Vagina (tissue), 2 donors: Measurements from ENCODE around the gene SCN8A. TPM values are rescaled to one million over a fixed set of nuclear protein-coding genes. Genes with fewer than 3 reads are reported as not detected.

Source experiments
- DNase-seq, 2 donors: peaks; one replicate each; pipeline ENCODE4 v3.0.0-alpha.2; 2017; ENCODE audit errors: extremely low spot score in 2 of 2
- H3K27ac ChIP-seq: fragments of 200-600 bp; sonication (generic); one replicate; pipeline ENCODE4 v1.5.1; 2019
- H3K27me3 ChIP-seq: fragments of 200-600 bp; sonication (generic); one replicate; pipeline ENCODE4 v1.5.1; 2019
- H3K36me3 ChIP-seq, 2 donors: fragments of 200-600 bp; sonication (generic); one replicate each; pipeline ENCODE4 v1.5.1; 2017 to 2019
- H3K4me1 ChIP-seq: fragments of 200-600 bp; sonication (generic); one replicate; pipeline ENCODE4 v1.5.1; 2019
- H3K4me3 ChIP-seq, 2 donors: fragments of 200-600 bp; sonication (generic); 1 replicate in 1 of 2; 2 replicates in 1 of 2; pipeline ENCODE4 v1.5.1; 2016 to 2019
- H3K9me3 ChIP-seq: fragments of 200-600 bp; sonication (generic); one replicate; pipeline ENCODE4 v1.5.1; 2019
- POLR2A ChIP-seq, 2 donors: fragments of 450-650 bp; IDR thresholded peaks; one replicate each; pipeline ENCODE4 v1.6.1; 2017; ENCODE audit warnings: antibody characterized with exemption in 2 of 2, mild to moderate bottlenecking in 2 of 2, moderate library complexity in 2 of 2
- POLR2AphosphoS5 ChIP-seq, 2 donors: sonication (generic); formaldehyde crosslinking; IDR thresholded peaks; one replicate each; pipeline ENCODE4 v1.9.0; 2017; ENCODE audit warnings: antibody characterized with exemption in 2 of 2, mild to moderate bottlenecking in 2 of 2, low read depth in 1 of 2; ENCODE audit not compliant: insufficient read depth in 1 of 2
- intact Hi-C: fragments of 100-400 bp; cut with DNase I; formaldehyde crosslinking; loops from one replicate; pipeline ENCODE4 v1.15.1; 2023
- total RNA-seq: library from RNA; depleted of rRNA; stranded (reverse); fragments of >200 nt; gene quantifications from one replicate; pipeline ENCODE4 v1.2.3, GENCODE V29; 2016
- TF ChIP-seq, protein P1 (sequence below), 3 experiments: fragments of 450-650 bp in 2 of 3; fragments of 200-600 bp in 1 of 3; sonication (generic) in 1 of 3; IDR thresholded peaks; one replicate each; pipeline ENCODE4 v1.5.1; 2017 to 2019; ENCODE audit warnings: antibody characterized with exemption in 3 of 3, mild to moderate bottlenecking in 2 of 3, moderate library complexity in 2 of 3

The SCN8A gene
- total RNA-seq, 1 donor from 2014 or later = 3.7 TPM

DNA sequence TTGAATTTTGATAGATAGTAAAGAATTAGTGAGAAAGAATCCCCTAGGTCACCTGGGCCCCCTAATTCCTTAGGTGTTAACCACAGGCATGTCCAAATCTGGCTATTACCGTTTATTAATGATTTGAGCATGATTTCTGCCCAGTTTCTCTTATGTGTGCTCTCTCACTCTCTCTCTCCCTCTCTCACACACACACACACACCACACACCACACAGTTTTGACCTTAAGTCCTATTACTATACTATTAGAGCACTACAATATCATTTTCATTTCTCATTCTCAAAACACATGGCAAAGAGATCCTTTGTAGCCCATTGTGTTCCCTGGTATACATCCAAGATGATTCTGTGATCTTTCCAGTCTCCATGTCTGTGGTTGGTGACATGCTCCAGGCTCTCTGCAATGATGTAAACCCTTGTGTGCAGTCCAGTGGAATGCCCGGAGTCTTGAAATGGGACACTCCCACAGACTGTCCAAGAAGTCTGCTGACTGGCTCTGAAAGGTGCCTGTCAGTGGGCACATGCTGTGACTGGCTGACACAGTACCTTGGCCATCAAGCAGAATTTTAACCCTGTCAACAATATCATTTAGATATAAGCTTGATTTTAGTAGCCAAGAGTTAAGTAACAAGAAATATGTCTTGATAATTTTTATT, 161.3 kb downstream of the SCN8A start:
- Histone ChIP-seq H3K4me3 (no peak overlapping the region), H3K9me3 (no peaks in the 10 kb centered on the region), H3K27me3 (no peaks in the 10 kb centered on the region), H3K36me3 (no peaks in the 10 kb centered on the region), H3K4me1 (no peaks in the 10 kb centered on the region), H3K27ac (no peak overlapping the region)
- intact Hi-C loops = no loop called here
- DNase-seq = no peak
- TF ChIP-seq POLR2AphosphoS5 (IDR thresholded peaks at IDR 0.05; ENCODE audit: insufficient read depth in 1 of 2, low read depth in 1 of 2) (no peak), POLR2A (IDR thresholded peaks at IDR 0.05) (no peak)
- TF ChIP-seq, protein P1, sequence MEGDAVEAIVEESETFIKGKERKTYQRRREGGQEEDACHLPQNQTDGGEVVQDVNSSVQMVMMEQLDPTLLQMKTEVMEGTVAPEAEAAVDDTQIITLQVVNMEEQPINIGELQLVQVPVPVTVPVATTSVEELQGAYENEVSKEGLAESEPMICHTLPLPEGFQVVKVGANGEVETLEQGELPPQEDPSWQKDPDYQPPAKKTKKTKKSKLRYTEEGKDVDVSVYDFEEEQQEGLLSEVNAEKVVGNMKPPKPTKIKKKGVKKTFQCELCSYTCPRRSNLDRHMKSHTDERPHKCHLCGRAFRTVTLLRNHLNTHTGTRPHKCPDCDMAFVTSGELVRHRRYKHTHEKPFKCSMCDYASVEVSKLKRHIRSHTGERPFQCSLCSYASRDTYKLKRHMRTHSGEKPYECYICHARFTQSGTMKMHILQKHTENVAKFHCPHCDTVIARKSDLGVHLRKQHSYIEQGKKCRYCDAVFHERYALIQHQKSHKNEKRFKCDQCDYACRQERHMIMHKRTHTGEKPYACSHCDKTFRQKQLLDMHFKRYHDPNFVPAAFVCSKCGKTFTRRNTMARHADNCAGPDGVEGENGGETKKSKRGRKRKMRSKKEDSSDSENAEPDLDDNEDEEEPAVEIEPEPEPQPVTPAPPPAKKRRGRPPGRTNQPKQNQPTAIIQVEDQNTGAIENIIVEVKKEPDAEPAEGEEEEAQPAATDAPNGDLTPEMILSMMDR (IDR thresholded peaks at IDR 0.05) = no peak

DNA sequence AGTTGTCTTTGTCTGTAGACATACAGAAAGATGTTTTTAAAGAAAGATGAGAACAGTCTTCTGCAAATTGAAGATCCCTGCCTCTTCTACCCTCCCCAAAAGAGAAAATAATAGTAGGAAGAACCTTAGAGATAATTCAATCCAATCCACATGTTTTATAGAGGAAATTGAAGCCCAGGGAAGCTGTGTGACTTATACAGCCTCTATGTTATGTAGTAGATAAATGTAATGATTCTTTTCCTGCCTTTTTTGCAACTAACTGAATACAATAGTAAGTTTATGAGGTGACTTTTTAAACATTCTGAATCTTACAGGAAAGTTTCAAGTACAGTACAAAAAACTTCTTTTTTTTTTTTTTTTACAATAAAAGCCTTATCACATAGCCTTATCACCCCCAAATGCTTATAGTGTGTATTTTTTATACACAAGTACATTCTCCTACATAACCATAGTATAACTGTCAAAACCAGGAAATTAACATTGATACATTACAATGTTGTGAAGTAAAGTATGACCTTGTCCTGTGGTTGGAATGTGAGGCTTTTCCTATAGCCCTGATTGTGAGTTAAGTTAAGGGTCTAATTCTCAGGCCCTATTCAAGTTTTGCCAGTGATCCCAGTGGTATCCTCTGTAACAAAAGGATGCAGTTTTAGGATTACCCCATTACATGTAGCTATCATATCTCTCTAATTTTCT, 163.1 kb downstream of the SCN8A start:
- TF ChIP-seq, protein P1 (IDR thresholded peaks at IDR 0.05) = no peak
- no peak for TF ChIP-seq POLR2A (IDR thresholded peaks at IDR 0.05)
- TF ChIP-seq POLR2AphosphoS5 (IDR thresholded peaks at IDR 0.05; ENCODE audit: insufficient read depth in 1 of 2, low read depth in 1 of 2) = no peak
- H3K27me3 ChIP-seq = no peaks in the 10 kb centered on the region
- no peaks in the 10 kb centered on the region for H3K4me1 ChIP-seq
- DNase-seq = no peak
- H3K4me3 ChIP-seq = no peak overlapping the region
- intact Hi-C loops = no loop called here
- H3K27ac ChIP-seq = no peak overlapping the region
- no peaks in the 10 kb centered on the region for H3K36me3 ChIP-seq
- no peaks in the 10 kb centered on the region for H3K9me3 ChIP-seq

DNA sequence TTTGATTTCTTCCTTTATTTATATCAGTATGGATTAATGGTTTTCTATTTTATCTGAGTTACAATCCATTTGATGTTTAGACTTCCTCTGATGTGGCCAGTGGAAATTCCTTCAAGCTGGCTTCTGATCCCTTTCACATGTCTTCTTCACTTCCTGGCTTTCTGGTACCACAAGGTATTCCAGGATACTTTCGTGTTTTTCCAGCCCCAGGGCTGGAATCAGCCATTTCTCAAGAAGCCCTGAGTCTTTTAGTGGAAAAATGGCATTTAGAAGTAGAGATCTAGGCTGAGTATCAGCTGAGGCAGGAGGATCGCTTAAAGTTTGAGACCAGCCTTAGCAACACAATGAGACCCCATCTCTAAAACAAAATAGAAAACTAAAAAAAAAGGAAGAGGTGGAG, 164.2 kb downstream of the SCN8A start:
- H3K27ac ChIP-seq = no peak overlapping the region
- H3K4me1 ChIP-seq = no peaks in the 10 kb centered on the region
- no peaks in the 10 kb centered on the region for H3K36me3 ChIP-seq
- no peaks in the 10 kb centered on the region for H3K9me3 ChIP-seq
- H3K4me3 ChIP-seq = no peak overlapping the region
- H3K27me3 ChIP-seq = no peaks in the 10 kb centered on the region
- DNase-seq = no peak
- TF ChIP-seq POLR2A (IDR thresholded peaks at IDR 0.05) (no peak), POLR2AphosphoS5 (IDR thresholded peaks at IDR 0.05; ENCODE audit: insufficient read depth in 1 of 2, low read depth in 1 of 2) (no peak)
- TF ChIP-seq, protein P1 (IDR thresholded peaks at IDR 0.05) = no peak
- intact Hi-C loops = no loop called here

DNA sequence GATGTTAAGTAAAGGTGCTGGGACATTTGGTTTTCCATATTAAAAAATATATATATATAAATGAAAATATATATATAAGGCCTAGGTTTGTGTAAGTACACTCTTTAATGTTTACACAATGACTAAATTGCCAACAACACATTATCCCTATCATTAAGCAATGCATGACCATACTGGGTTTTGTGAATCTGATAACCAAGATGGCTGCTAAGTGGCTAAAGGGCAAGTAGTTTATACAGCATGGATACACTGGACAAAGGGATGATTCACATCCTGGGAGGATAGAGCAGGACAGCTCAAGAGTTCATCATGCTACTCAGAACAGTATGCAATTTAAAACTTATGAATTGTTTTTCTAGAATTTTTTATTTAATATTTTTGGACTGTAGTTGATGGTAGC, 168.1 kb downstream of the SCN8A start:
- Histone ChIP-seq H3K27ac (no peak overlapping the region), H3K9me3 (no peaks in the 10 kb centered on the region), H3K4me1 (no peaks in the 10 kb centered on the region), H3K36me3 (no peaks in the 10 kb centered on the region), H3K4me3 (no peak overlapping the region), H3K27me3 (no peaks in the 10 kb centered on the region)
- TF ChIP-seq POLR2A (IDR thresholded peaks at IDR 0.05) (no peak), POLR2AphosphoS5 (IDR thresholded peaks at IDR 0.05; ENCODE audit: insufficient read depth in 1 of 2, low read depth in 1 of 2) (no peak)
- TF ChIP-seq, protein P1 (IDR thresholded peaks at IDR 0.05) = no peak
- no peak for DNase-seq
- intact Hi-C loops = no loop called here

DNA sequence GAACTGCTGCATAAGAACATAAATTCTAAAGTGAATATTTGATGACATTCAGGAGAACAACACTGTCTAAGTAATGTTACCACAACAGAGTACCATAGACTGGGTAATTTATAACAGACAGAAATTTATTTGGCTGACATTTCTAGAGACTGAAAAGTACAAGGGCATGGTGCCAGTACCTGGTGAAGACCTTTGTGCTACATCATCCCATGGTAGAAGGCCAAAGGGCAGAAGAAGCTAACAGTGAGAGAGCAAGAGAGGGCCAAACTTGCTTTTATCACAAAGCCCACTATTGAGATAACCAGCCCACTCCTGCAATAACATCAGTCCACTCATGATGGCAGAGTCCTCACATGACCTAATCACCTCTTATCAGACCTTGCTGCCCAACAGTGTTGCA, 168.7 kb downstream of the SCN8A start:
- DNase-seq = no peak
- TF ChIP-seq, protein P1 (IDR thresholded peaks at IDR 0.05) = no peak
- no peak for TF ChIP-seq POLR2A (IDR thresholded peaks at IDR 0.05)
- TF ChIP-seq POLR2AphosphoS5 (IDR thresholded peaks at IDR 0.05; ENCODE audit: insufficient read depth in 1 of 2, low read depth in 1 of 2) = no peak
- no peaks in the 10 kb centered on the region for H3K9me3 ChIP-seq
- no peak overlapping the region for H3K27ac ChIP-seq
- no peaks in the 10 kb centered on the region for H3K36me3 ChIP-seq
- H3K4me1 ChIP-seq = no peaks in the 10 kb centered on the region
- intact Hi-C loops = no loop called here
- no peak overlapping the region for H3K4me3 ChIP-seq
- no peaks in the 10 kb centered on the region for H3K27me3 ChIP-seq
